NCI-H2107 (cell line): ENCODE results near the gene ALOX5AP.
"Not testable (repeated sequence)": the region's sequence is repeated elsewhere in the genome, so short reads cannot be mapped to it uniquely, and the experiment has no call there.

Experiments used
- DNase-seq: peaks from one replicate; lab custom pipeline; 2025; lab: John Stamatoyannopoulos, UW

Gene ALOX5AP

DNA sequence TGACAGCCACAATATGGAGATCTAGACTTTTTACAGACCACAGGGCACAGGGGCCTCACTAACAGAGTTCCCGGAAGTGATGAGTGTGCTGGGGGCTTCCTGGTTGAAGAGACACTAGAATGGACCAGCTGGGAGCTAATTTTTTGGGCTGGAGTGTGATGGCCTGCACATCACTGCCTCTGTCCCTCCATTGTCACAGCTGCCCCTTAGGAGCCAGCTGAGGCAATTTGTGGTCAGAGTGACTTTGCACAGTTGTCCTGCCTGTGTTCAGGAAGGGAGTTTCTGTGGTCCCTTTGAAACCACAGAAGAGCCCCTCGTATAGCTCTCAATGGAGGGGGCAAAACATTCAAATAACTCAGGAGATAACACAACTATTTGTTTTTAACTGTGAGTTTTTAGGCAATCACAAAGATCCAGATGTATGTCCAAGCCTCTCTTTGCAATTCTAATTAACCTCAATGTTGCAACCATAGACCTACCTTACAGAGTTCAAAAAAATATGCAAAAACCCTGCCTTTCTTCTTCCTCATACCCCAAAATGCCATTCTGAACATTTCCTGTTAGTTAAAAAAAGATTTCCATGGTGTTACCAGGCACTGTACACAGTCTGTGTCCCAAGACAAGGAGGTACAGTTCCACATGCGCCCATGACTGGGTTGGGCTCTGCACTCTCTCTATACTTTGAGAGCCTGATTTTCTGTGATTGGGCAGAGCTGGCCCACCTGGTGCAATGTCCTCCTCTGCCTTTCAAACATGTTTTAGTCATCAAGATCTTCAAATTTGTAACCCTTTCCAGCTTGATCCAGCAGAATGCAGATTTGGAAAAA, 2.4 kb downstream of the ALOX5AP start:
- DNase-seq: no peak

DNA sequence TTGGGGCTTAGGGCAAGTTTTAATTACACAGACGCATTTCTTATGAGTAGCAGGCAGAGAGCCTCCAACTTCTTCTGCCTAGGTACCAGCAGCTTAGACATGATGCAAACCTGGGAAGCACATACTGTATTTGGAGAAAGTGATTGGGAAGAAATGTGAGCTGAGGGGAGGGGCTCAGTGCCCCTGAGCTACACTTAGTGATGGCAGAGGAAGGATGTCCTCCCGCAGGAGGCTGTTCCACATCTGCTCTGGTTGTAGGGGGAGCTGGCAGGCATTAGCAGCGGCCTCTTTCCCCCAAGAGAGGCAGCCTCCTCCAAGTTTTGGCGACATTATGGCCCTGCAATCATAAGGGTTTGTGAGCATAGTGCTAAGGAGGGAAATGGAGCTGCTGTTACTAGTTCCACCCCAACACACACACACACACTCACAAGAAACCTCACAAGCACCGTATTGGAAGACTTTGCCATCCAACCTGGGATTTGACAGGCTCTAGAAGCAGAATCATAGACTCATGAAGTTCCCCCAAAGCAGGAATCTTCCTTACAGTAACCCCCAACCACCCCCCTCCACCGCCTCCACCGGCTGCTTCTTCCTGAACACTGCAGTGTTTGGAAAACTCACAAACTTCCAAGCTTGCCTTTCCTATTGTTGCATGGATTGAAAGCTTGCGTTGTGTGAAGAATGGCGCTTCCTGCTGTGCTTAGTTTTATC, 3.3 kb downstream of the ALOX5AP start:
- no peak for DNase-seq

DNA sequence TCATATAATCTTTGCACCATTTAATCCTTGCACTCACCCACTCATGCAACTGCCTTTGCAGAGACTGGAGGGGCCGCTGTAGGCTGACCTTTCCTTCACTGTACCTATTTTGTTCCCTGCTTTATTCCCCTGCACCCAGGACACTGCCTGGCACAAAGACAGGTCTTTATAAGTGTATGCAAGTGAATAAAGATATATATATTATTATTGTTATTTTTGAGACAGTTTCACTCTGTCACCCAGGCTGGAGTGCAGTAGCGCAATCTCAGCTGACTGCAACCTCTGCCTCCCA, 3.8 kb downstream of the ALOX5AP start:
- DNase-seq: no peak

DNA sequence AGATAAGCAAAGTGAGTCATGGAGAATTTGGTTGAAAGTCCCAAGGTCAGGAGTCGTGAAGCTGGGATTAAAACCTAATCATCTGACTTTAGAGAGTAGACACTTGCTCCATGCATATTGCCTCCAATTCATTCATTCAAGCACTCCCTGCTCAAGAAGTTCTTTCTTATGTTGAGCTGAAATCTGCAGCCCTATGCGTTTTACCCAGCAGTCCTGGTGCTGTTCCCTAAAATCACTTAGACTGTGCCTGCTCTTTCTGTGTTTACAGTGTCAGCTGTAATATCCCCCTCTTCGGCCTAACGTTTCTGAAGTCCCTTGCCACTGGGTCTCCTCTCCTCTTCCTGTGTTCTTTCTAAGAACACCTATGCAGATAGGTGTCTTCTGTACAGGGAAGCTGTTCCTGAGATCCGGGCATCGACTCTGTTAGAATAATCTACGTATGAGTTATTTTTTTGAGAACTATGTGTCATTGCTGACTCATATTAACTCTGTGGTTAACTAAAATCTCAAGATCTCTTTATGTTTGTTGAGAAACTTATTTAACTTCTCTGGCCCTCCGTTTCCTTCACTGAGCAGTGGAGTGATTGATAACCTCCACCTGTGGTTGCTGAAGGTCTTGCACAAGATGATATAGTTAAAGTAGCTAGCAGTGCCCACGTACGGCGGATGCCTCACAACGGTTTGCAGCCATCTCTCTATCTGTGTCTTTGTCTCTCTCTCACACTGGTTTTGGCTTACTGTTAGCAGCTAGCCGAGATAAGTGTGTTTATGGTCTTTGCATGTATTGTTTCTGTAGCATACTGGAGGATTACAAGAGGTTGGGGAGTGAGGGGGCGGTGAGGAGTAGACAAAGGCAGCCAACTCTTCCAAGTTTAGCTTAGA, 4.7 kb downstream of the ALOX5AP start:
- DNase-seq: no peak

DNA sequence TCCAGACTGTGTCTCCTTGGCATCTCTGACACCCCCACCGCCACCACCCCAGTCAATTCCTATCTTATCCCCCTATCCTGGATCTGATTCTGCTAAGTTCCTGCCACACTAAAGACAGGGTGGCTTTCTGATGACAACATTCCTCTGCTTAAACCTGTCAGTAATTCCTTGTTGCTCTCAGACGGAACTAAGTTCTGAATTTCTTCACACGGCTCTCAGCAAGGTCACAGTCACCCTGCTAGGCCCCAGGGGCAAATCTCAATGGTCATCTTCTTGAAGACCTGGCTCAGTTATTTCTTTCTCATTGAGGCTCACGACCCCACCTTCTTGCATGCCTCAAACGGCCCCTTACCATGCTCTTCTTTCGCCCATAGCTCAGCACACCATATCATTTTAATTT, 7.6 kb downstream of the ALOX5AP start:
- DNase-seq: no peak

DNA sequence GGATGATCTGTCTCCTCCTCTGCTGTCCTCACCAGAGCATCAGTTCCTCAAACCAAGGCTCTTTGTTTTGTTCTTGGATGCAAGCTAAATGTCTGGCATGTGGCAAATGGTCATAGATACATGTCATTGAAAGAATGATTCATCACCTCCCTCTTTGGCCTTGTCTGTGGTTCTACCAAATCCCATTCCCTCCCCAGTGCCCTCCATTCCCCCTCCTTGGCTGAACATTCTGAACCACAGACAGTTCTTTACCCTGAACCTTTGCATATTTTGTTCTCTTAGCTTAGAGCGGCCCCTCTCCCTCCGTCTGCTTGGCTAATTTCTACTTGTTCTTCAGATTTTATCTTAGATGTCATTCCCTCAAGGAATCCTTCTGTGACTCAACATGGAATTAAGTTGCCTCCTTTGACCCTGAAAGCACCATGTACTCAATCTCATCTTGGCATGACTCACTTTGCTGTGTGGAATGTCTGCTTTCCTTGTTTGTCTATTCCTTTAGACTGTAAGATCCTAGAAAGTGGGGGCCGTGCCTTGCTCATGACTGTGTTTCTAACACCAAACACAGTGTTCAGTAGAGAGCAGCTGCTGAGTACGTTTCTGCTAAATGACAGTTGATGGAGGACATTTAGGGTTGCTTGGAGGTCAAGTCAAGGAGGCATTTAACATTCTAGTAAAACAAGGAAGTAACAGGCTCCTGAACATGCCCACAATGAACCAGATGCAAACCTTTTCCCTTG, 8.1 kb downstream of the ALOX5AP start:
- DNase-seq: no peak

DNA sequence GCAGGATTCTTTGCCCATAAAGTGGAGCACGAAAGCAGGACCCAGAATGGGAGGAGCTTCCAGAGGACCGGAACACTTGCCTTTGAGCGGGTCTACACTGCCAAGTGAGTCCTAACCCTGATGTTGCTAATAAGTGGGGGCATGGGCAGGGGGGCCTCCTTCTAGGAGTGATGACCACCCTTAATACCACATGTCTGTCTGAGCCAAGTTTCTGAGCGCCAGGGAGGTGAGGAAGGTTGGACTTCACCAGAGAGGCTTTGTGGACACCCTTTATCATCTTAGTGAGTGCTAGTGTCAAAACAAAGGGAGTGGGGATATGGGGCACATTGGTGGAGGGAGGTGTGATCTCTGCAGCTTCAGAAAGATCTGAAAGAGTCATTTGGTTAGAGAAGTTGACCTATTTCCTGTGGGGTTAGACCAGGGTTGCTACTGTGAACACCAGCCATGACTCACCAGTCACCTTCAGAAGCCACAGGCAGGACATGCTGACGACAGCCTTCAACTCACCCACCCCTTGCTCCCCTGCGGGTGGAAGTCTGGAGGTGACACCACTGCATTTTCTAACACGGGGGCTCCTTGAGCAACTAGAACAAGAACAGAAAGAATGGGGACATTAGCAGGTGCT, 8.8 kb downstream of the ALOX5AP start:
- no peak for DNase-seq

DNA sequence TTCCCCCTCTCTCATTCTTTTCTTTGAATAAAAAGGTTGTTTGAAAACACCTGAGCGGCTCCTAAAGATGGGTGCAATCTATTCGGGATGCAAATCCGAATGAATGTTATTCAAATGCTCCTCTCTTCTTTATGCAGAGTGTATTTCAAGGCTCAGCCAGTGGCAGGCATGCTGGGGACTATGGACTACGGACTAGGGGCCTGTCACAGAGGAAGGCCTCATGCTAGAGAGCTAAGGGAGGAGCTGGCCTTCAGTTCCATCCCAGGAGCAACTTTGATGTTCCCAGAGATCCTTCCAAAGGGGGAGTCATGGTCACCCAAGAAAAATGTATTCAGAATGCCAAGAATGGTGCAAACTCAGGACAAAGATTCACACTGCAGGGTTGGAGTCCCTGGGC, 9.3 kb downstream of the ALOX5AP start:
- DNase-seq: no peak

DNA sequence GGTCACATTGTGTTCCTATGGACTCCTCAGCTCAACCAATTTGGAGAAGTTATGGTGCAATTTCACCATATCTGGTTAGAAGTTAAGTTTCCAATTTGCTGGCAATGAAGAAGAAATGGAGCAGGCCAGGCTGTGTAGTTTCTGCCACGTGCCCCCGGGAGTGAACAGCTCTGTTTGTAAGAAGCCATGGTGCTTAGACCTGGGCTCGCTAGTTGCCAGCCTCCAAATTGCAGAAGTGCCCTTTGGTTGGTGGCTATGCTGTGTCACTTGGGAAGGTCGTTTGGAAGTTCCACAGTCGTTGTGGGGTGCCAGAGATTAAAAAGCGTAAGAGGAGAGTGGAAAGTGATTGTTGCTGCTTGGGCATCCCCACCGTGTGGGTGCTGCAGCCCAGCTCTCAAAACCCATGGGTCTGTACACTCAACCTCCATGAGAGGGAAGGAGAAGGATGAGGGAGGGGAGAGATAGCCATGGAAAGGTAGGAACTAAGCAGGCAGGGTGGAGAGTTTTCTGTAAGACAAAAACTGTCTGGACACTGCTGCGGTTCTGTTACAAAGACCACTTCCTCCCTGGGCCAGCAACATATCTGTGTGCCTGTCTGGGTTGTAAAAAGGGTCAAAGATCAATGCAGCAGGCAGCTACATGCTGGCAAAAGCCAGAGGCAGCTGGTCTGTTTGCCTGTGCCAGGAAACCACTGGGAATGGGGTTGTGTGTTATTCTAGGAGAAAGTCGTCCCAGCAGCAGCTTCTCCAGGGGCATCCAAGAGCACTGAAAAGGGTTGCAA, 10.8 kb downstream of the ALOX5AP start:
- DNase-seq: no peak

DNA sequence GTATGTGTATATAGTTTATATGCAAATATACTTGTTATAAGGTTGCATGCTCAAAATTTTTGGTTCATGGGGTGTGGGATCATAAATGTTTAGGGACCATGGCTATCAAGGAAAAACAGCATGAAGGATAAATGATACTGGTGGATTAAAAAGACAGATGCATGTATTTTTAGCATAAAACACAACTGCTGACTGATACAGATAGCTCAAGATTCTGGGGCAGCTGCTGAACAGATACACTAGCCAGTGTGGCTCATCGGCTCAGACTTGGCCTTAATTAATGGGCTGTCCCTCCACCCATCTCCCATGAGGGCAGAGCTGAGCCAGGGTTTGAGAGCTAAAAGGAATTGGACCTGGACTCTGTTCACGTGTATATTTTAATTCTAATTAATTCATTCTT, 11.4 kb downstream of the ALOX5AP start:
- DNase-seq: no peak

DNA sequence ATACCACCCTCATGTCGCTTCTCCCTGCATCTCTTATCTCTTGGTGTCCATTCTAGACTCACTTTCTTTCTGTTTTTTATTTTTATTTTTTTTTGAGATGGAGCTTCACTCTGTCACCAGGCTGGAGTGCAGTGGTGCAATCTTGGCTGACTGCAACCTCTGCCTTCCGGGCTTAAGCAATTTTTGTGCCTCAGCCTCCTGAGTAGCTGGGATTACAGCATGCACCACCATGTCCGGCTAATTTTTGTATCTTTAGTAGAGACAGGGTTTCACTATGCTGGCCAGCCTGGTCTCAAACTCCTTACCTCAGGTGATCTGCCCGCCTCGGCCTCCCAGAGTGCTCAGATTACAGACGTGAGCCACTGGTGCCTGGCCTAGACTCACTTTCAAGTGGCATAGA, 12.5 kb downstream of the ALOX5AP start:
- DNase-seq: not testable (repeated sequence)

DNA sequence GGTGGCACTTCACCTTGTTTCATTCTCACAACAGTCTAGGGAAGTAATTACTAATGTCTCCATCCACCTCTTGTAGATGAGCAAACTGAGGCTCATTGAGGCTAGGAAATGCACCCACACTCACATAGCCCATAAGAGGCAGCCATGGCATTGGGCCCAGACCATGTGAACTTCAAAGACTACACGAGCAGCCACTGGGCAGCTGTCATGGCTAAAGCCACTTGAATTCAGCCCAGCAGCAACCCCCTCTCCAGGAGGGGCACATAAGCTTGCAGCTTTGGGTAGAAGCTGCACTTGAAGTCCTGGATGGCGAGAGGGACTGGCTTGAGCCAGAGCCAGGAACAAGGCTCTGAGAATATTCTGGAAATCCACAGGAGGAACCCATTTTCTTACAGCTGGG, 13.4 kb downstream of the ALOX5AP start:
- DNase-seq: no peak

DNA sequence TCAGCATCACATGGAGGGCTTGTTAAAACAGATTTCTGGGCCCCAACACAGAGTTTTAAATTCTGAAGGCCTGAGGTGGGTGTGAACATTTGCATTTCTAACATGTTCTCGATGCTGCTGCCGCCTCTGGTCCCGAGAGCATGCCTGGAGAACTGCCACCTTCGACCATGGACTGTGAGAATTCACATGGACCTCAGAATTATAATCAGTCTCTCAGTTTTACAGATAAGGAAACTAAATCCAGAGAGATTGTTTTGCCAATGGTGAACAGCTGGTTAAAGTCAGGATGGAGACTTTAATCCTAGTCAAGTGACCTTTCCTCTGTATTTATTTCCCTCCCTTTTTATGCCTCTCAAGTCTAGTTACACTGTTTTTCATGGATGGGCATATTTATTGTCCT, 14.7 kb downstream of the ALOX5AP start:
- DNase-seq: no peak

DNA sequence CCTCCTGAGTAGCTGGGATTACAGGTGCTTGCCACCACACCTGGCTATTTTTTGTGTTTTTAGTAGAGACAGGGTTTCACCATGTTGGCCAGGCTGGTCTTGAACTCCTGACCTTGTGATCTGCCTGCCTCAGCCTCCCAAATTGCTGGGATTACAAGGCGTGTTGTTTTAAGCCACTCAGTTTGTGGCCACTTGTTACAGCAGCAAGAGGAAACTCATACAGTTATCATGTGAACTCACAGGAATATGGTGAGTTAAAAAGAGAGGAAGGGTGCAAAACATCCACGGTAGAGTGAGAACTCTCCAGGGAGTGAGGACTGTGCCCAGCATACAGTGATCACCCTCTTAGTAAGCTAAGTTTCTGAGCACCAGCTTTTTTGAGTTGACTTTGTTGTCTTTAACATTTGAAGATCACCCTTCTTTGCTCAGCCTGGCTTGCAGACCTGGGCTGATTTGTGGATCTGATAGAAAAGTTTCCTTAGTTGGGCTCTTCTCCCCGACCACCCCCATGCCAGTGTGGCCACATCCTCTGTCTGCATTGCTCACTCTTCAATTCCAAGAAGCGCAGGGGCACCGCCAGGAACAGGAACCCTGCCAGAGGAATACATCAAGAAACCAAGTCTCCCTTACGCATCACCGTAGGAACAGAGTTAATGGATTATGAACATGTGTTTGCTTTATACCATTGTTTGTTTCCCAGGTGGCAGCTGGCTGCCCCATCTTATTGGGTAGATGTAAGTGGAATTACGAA, 16.0 kb downstream of the ALOX5AP start:
- DNase-seq: no peak

DNA sequence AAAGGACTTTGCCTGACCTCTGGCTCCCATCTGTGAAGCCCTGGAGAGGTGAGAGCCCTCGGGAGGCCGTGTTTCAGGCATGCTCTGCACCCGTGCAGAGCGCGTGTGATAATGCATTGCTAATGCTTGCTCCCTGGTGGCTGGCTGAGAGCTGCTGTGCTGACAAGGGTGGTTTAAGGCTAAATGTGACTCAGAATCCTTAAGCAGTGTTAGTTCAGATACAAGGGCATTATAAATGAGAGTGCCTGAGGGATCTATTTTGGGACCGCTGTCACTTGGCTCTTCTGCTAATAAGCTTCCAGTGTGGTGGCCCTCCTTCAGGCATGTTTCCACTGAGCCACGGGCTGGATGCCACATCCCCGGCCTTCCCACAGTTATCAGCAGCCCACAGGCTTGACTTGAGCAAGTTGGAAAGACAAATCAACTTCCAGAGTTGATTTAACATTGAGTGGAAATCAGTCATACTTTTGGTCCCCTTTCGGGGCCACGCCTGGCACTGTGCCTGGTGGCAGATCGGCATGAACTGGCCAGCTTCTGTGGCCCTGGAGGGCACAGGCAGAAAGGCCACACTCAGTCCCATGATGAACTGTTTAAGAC, 17.0 kb downstream of the ALOX5AP start:
- DNase-seq: peak; percentile 11

DNA sequence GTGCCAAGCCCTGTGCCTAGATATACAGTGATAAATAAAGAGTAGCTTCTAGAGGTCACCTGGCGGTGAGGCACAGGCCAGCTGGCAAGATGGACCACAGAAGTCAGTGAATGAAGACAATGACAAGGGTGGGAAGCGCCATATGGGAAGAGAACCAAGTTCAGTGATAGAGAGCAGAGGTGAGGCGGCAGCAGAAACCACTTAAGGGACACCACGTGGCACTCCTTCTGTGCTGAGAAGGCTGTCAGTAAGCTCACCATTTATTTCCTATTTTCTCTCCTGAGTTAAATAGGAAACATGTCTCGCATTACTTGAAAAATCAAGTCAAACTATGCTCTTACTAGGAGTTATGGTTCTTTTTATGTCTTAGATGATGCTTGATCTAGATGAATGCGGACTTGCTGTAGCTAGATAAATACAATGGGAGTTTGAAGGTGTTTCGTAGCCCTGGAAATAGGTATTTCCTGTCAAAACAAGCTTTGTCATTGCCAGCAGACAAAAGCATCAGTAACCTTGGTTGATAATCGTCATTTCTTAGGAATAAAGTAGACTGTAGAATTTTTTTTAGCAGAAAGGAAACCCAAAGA, 17.8 kb downstream of the ALOX5AP start:
- no peak for DNase-seq

DNA sequence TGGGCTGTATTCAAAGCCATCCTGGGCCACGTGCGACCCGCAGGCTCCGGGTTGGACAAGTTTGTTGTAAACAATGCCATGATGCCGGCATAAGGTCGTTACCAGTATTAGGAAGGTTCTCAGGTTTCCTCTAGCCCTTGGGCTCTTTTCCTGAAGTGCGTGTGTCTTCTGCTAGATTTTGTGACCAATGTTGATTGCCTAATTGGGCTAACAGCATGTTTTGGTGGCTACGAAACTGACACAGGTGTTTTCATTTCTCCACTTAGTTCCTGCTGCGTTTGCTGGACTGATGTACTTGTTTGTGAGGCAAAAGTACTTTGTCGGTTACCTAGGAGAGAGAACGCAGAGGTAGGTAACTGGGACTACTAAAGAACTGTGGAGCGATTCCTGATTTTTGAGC, 20.3 kb downstream of the ALOX5AP start:
- DNase-seq: peak; percentile 54

DNA sequence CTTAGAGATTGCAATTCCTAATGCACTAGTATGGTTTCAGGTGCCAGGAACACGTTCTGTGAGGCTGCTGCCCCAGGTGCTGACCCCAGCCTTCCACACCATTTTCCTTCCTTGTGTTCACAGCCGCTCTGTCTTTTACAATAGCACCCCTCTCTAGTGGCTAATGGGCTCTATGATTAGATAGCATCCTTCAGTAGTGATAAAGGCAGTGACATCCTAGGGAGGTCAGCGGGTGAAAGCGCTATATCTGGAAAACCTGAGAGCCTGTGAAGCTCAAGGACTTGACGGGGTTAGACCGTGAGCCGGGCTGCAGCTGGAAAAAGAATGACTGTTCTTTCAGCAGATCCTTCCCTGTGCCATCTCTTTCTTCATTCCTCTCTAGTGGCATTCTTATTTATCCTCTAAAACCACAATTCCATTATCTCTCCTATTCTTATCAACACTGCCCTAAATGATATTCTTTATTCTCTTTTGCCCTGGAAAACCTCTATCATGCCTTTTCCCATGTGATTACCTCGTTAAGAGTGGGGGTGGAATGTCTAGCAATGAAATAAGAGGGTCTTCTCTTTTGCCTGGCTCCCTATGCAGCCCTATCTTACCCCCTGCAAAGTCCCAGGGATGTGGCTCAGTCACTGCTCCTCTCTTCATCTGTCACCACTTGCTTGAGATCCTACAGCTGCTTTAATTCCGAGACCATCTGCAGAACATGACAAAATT, 21.8 kb downstream of the ALOX5AP start:
- DNase-seq: no peak

DNA sequence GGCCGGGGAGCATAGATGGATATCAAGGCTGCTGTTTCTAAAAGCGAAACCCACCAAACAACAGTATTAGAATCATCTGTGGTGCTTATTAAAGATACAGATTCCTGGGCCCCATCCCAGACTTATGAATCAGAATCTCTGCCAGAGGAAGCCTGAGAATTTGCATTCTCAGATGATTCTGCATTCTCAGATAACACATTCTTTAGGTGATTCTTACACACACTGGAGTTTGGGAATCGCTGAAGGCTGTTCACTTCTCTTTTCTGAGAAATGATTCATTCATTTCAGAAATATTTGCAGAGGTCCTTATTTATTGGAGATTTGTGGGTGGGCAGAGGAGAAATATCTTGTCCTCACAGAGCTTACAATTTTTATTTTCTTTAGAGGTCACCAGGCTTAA, 24.4 kb downstream of the ALOX5AP start:
- DNase-seq: no peak
